NCI-H1436 treated with DMSO at 0.1 percent for 48 hours (cell line): ENCODE results near the gene MUC13.

Source experiments
- DNase-seq: peaks from one replicate; lab custom pipeline; 2025; lab: John Stamatoyannopoulos, UW

Gene MUC13

GRCh38 chr3:124876401-124876878 is 58.1 kb downstream of the MUC13 start:
- DNase-seq: no peak

- no peak for DNase-seq
Measured at GRCh38 chr3:124873226-124873625, 61.3 kb downstream of the MUC13 start.

GRCh38 chr3:124867511-124867910 is 67.0 kb downstream of the MUC13 start:
- no peak for DNase-seq

GRCh38 chr3:124862006-124862405 is 72.5 kb downstream of the MUC13 start:
- DNase-seq: no peak

GRCh38 chr3:124861041-124861440 is 73.5 kb downstream of the MUC13 start:
- DNase-seq: no peak

GRCh38 chr3:124860599-124860998 is 74.0 kb downstream of the MUC13 start:
- DNase-seq: no peak

- no peak for DNase-seq
Measured at GRCh38 chr3:124859025-124859424, 75.5 kb downstream of the MUC13 start.

- DNase-seq: no peak
Measured at GRCh38 chr3:124858275-124858674, 76.3 kb downstream of the MUC13 start.

GRCh38 chr3:124856677-124857076 is 77.9 kb downstream of the MUC13 start:
- DNase-seq: no peak
